Peyer's patch (tissue), 4 donors: ENCODE data around the gene OMP. TPM values are rescaled to one million over a fixed set of nuclear protein-coding genes. Genes with fewer than 3 reads are reported as not detected.
A peak's percentile ranks its signal among the peaks of the same experiment; 100 is the strongest.

Experiments
- DNase-seq, 3 donors: peaks; one replicate each; pipeline ENCODE4 v3.0.0-alpha.2; 2017 to 2019
- H3K27ac ChIP-seq, 4 donors: fragments of 200-600 bp; sonication (generic); one replicate each; pipeline ENCODE4 v1.5.1; 2016 to 2019
- H3K27me3 ChIP-seq, 2 donors: fragments of 200-600 bp; sonication (generic); one replicate each; pipeline ENCODE4 v1.5.1; 2019
- H3K36me3 ChIP-seq, 3 donors: fragments of 200-600 bp; sonication (generic); one replicate each; pipeline ENCODE4 v1.5.1; 2016 to 2019
- H3K4me1 ChIP-seq, 4 donors: fragments of 200-600 bp; sonication (generic); one replicate each; pipeline ENCODE4 v1.5.1; 2016 to 2019
- H3K4me3 ChIP-seq, 4 donors: fragments of 200-600 bp; sonication (generic); 1 replicate in 3 of 4; 2 replicates in 1 of 4; pipeline ENCODE4 v1.5.1; 2016 to 2019; ENCODE audit warnings: mild to moderate bottlenecking in 1 of 4
- H3K9me3 ChIP-seq, 4 donors: fragments of 200-600 bp; sonication (generic); one replicate each; pipeline ENCODE4 v1.5.1; 2016 to 2019; ENCODE audit warnings: mild to moderate bottlenecking in 1 of 4
- CTCF ChIP-seq, 6 experiments: fragments of 450-650 bp in 4 of 6; fragments of 200-600 bp in 2 of 6; sonication (generic) in 1 of 6; IDR thresholded peaks; one replicate each; pipeline ENCODE4 v1.5.1; 2017 to 2019; ENCODE audit warnings: antibody characterized with exemption in 6 of 6, mild to moderate bottlenecking in 3 of 6, moderate library complexity in 1 of 6
- POLR2A ChIP-seq, 2 donors: fragments of 450-650 bp; IDR thresholded peaks; one replicate each; pipeline ENCODE4 v1.5.1; 2017; ENCODE audit warnings: antibody characterized with exemption in 2 of 2, mild to moderate bottlenecking in 2 of 2, moderate library complexity in 2 of 2
- total RNA-seq, 4 donors: library from RNA; depleted of rRNA; stranded (reverse); fragments of >200 nt; gene quantifications; one replicate each; pipeline ENCODE4 v1.1.0, GENCODE V29; 2016

The OMP gene
- total RNA-seq, 4 donors from 2014 or later, result 11.2 to 44.3 (median 21.3) TPM

GRCh38 chr11:77086521-77087472, 15.8 kb upstream of the OMP start:
- TF ChIP-seq CTCF (IDR thresholded peaks at IDR 0.05) (no peak), POLR2A (IDR thresholded peaks at IDR 0.05) (peak; percentile 21 to 41)
- H3K36me3 ChIP-seq, result peaks cover 0 to 10% (median 0%) of the 10 kb centered on the region in 3 donors
- DNase-seq, result peak in 2 of 3 donors; percentile 87 to 90
- peak overlapping the region in 3 of 4 donors; percentile 82 to 99 (median 98) for H3K27ac ChIP-seq
- H3K27me3 ChIP-seq, result no peaks in the 10 kb centered on the region
- H3K4me1 ChIP-seq, result peaks cover 0 to 86% (median 22%) of the 10 kb centered on the region in 4 donors
- H3K9me3 ChIP-seq, result no peaks in the 10 kb centered on the region
- peak overlapping the region in 2 of 4 donors; percentile 7 to 19 for H3K4me3 ChIP-seq

- Histone ChIP-seq H3K36me3 (peaks cover 0 to 10% (median 0%) of the 10 kb centered on the region in 3 donors), H3K27me3 (no peaks in the 10 kb centered on the region), H3K9me3 (no peaks in the 10 kb centered on the region), H3K4me3 (no peak overlapping the region), H3K27ac (peak overlapping the region in 3 of 4 donors; percentile 82 to 99 (median 98)), H3K4me1 (peaks cover 0 to 76% (median 16%) of the 10 kb centered on the region in 4 donors)
- TF ChIP-seq CTCF (IDR thresholded peaks at IDR 0.05) (no peak), POLR2A (IDR thresholded peaks at IDR 0.05) (no peak)
- DNase-seq, result peak in 1 of 3 donors; percentile 48
These were observed 14.9 kb upstream of the OMP start for GRCh38 chr11:77087723-77088225.

- Histone ChIP-seq H3K4me1 (peaks cover 0 to 70% (median 15%) of the 10 kb centered on the region in 4 donors), H3K9me3 (no peaks in the 10 kb centered on the region), H3K27me3 (no peaks in the 10 kb centered on the region), H3K4me3 (no peak overlapping the region), H3K36me3 (peaks cover 0 to 11% (median 0%) of the 10 kb centered on the region in 3 donors), H3K27ac (peak overlapping the region in 3 of 4 donors; percentile 82 to 99 (median 98))
- no peak for TF ChIP-seq CTCF (IDR thresholded peaks at IDR 0.05)
- no peak for TF ChIP-seq POLR2A (IDR thresholded peaks at IDR 0.05)
- DNase-seq, result peak in 1 of 3 donors; percentile 63
These were observed 14.2 kb upstream of the OMP start for GRCh38 chr11:77088236-77089003.

- TF ChIP-seq CTCF (IDR thresholded peaks at IDR 0.05), result no peak
- no peak for TF ChIP-seq POLR2A (IDR thresholded peaks at IDR 0.05)
- no peak overlapping the region for H3K4me3 ChIP-seq
- peak in 1 of 3 donors; percentile 47 for DNase-seq
- H3K27ac ChIP-seq, result peak overlapping the region in 3 of 4 donors; percentile 82 to 99 (median 98)
- H3K36me3 ChIP-seq, result peaks cover 0 to 17% (median 0%) of the 10 kb centered on the region in 3 donors
- H3K4me1 ChIP-seq, result peaks cover 0 to 68% (median 15%) of the 10 kb centered on the region in 4 donors
- no peaks in the 10 kb centered on the region for H3K9me3 ChIP-seq
- H3K27me3 ChIP-seq, result no peaks in the 10 kb centered on the region
These were observed 13.6 kb upstream of the OMP start for GRCh38 chr11:77089004-77089545.

GRCh38 chr11:77090046-77090372, 12.6 kb upstream of the OMP start:
- H3K27me3 ChIP-seq, result no peaks in the 10 kb centered on the region

More at GRCh38 chr11:77090046-77090372, 12.6 kb upstream of the OMP start:
- no peak overlapping the region for H3K4me3 ChIP-seq
- no peak for TF ChIP-seq POLR2A (IDR thresholded peaks at IDR 0.05)
- no peak for TF ChIP-seq CTCF (IDR thresholded peaks at IDR 0.05)
- H3K4me1 ChIP-seq, result peaks cover 0 to 66% (median 15%) of the 10 kb centered on the region in 4 donors
- H3K9me3 ChIP-seq, result no peaks in the 10 kb centered on the region
- H3K36me3 ChIP-seq, result peaks cover 0 to 12% (median 0%) of the 10 kb centered on the region in 3 donors
- DNase-seq, result no peak
- peak overlapping the region in 3 of 4 donors; percentile 3 to 99 (median 23) for H3K27ac ChIP-seq
